IMR-90 (cell line): Measurements from ENCODE around the gene SSBP2.

Experiments
- BHLHE40 ChIP-seq: fragments of 150-350 bp; IDR thresholded peaks from 2 replicates; pipeline ENCODE4 v1.6.1; 2016; ENCODE audit warnings: mild to moderate bottlenecking, low read depth, low read length
- CEBPB ChIP-seq: IDR thresholded peaks from 2 replicates; pipeline ENCODE4 v1.6.1; 2012; ENCODE audit warnings: low read depth, low read length, improper control_type of control experiment
- MAZ ChIP-seq: IDR thresholded peaks from 2 replicates; pipeline ENCODE4 v1.6.1; 2012; ENCODE audit warnings: low read depth, mild to moderate bottlenecking, low read length, improper control_type of control experiment, moderate library complexity, borderline replicate concordance
- POLR2A ChIP-seq: IDR thresholded peaks from 2 replicates; pipeline ENCODE4 v1.6.1; 2012; ENCODE audit warnings: mild to moderate bottlenecking, low read depth, low read length
- RAD21 ChIP-seq: IDR thresholded peaks from 2 replicates; pipeline ENCODE4 v1.6.1; 2012; ENCODE audit warnings: low read length, improper control_type of control experiment
- SMC3 ChIP-seq: fragments of 150-350 bp; IDR thresholded peaks from 2 replicates; pipeline ENCODE4 v1.6.1; 2016; ENCODE audit warnings: low read depth, mild to moderate bottlenecking, antibody characterized with exemption, low read length, moderate library complexity
- TF ChIP-seq, protein P1 (sequence below): fragments of 150-350 bp; IDR thresholded peaks from 2 replicates; pipeline ENCODE4 v1.6.1; 2016; ENCODE audit warnings: low read depth, mild to moderate bottlenecking, low read length, moderate library complexity, borderline replicate concordance
- TF ChIP-seq, protein P2 (sequence below): conservative IDR thresholded peaks from 2 replicates; pipeline ENCODE4 v1.5.1; 2012; ENCODE audit warnings: mild to moderate bottlenecking, low read depth, low read length, improper control_type of control experiment
- TF ChIP-seq, protein P3 (sequence below): fragments of 150-350 bp; IDR thresholded peaks from 2 replicates; pipeline ENCODE4 v1.6.1; 2017; ENCODE audit warnings: mild to moderate bottlenecking, antibody characterized with exemption, low read length, low read depth

DNA sequence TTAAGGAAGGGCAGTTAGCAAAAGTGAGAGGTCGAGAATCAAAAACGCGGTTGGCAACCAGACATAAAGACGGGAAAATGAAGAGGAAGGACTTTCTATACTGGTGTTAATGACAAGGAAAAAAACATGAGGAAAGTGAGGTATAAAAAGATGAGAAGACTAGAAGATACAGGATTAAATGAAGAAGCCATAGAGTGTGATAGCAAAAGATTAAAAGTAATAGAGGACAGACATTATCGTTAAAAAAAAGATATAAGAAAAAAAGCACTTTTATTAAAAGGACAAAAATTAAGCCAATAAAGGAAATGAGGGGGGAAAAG is 1.7 kb upstream of the SSBP2 start:
- TF ChIP-seq CEBPB (no peak), MAZ (no peak), RAD21 (no peak), BHLHE40 (no peak), POLR2A (no peak), SMC3 (no peak)
- TF ChIP-seq, protein P1, sequence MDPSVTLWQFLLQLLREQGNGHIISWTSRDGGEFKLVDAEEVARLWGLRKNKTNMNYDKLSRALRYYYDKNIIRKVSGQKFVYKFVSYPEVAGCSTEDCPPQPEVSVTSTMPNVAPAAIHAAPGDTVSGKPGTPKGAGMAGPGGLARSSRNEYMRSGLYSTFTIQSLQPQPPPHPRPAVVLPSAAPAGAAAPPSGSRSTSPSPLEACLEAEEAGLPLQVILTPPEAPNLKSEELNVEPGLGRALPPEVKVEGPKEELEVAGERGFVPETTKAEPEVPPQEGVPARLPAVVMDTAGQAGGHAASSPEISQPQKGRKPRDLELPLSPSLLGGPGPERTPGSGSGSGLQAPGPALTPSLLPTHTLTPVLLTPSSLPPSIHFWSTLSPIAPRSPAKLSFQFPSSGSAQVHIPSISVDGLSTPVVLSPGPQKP: no peak
- TF ChIP-seq, protein P2, sequence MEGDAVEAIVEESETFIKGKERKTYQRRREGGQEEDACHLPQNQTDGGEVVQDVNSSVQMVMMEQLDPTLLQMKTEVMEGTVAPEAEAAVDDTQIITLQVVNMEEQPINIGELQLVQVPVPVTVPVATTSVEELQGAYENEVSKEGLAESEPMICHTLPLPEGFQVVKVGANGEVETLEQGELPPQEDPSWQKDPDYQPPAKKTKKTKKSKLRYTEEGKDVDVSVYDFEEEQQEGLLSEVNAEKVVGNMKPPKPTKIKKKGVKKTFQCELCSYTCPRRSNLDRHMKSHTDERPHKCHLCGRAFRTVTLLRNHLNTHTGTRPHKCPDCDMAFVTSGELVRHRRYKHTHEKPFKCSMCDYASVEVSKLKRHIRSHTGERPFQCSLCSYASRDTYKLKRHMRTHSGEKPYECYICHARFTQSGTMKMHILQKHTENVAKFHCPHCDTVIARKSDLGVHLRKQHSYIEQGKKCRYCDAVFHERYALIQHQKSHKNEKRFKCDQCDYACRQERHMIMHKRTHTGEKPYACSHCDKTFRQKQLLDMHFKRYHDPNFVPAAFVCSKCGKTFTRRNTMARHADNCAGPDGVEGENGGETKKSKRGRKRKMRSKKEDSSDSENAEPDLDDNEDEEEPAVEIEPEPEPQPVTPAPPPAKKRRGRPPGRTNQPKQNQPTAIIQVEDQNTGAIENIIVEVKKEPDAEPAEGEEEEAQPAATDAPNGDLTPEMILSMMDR: no peak
- TF ChIP-seq, protein P3, sequence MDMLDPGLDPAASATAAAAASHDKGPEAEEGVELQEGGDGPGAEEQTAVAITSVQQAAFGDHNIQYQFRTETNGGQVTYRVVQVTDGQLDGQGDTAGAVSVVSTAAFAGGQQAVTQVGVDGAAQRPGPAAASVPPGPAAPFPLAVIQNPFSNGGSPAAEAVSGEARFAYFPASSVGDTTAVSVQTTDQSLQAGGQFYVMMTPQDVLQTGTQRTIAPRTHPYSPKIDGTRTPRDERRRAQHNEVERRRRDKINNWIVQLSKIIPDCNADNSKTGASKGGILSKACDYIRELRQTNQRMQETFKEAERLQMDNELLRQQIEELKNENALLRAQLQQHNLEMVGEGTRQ: no peak
